Measurements from ENCODE around the gene GATC.
"Not testable (repeated sequence)": the region's sequence is repeated elsewhere in the genome, so short reads cannot be mapped to it uniquely, and the experiment has no call there.

The GATC gene

DNA sequence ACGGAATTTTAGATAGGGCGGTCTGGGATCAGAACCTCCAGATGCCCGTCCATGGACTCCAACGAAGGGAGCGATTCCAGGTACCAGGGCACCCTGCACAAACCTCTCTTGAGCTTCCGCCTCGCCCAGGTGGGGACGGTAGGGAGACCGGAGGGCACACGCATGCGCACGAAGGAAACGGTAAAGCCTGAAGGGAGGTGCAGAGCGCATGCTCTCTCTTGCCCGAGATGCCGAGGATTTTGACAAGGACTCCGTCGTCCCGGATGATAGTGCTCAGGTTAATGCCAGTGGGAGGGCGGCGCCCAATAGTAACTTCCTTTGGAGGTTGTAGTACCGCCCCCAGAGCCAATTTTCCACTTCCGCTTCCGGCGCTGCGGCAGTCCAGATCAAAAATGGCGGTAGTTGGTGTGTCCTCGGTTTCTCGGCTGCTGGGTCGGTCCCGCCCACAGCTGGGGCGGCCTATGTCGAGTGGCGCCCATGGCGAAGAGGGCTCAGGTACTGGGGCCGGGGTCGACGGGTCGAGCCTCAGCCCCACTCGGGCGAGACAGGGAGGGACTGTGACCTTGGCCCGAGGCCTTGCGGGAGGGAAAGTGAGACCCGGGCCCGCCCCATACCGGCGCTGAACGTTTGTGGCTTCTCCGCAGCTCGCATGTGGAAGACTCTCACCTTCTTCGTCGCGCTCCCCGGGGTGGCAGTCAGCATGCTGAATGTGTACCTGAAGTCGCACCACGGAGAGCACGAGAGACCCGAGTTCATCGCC is 8.3 kb upstream of the GATC start, which contains the start of gene COX6A1:
COX6A1 (plus strand) TSS at position 379 of the 760 bp plus-strand sequence; CDS start at position 393, 14 bp downstream.
- DNase-seq = peak; percentile 98

DNA sequence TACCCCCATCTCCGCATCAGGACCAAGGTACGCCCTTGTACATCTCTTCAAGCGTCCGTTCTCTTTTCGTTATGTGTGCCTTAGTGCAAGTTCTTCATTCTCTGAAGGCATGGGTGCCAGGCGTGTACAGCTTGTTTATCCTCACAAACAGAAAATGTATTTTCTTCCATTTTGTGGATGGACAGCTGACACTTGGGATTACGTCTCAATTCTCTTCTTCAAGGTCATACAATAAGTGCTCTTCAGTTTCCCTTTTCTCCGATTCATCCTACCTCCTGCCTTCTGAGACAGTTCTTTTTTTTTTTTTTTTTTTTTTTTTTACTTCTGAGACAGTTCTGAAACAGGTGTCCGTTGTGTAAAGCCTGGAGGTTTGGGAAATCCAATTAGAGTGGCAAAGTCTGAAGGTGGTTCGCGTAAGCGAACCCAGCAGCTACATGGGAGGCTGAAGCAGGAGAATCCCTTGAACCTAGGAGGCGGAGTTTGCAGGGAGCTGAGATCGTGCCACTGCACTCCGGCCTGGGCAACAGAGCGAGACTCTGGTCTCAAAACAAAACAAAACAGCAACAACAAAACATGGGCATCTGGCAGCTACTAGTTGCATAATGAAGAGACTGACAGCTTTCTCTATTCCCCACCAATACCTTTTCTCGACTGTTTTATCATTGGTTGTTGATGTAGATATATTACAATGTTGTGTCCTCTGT is 7.6 kb upstream of the GATC start:
- no peak for DNase-seq

DNA sequence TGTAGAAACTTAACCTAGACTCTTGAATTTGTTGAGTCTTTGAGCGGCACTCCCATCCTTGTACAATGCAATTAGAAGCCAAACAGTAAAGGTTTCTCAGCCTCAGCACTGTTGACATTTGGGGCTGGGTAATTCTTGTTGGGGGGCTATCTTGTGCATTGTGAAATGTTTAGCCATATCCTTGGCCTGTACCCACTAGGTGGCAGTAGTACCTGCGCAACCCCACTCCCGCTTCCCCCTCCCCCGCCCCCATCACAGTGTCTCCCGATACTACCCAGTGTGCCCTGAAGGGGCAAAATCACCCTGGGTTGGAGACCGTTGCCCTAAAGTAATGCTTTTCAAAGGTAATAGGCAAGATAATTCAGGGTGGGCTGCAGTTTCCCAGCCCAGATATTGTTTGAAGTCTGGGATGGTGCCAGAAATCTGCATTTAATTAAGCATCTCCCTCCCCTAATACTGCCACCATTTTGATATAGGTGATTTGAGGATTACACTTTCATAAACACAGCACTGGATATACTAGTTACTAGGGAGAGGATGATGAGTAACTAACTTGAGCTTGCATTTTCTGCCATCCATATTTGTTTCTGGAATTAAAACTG is 6.5 kb upstream of the GATC start:
- peak; percentile 52 for DNase-seq

DNA sequence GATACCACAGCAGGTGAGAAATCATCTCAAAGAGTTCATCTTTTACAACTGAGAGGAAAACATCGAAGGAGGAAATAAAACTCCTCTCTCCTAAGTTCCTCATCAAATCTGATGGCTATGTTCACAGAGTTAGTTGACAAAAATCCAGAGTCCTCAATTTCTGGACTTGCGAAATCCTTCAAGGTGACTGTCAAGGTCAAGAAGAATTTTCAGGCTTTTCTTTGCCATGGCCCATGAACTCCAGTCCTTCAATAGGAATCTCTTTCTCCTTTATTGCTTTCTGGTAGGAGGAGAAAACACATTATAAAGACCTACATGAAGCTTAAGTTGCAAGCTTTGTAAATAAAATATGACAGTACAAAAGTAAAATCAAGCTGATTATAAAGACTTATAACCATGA is 1.6 kb upstream of the GATC start:
- DNase-seq = no peak

DNA sequence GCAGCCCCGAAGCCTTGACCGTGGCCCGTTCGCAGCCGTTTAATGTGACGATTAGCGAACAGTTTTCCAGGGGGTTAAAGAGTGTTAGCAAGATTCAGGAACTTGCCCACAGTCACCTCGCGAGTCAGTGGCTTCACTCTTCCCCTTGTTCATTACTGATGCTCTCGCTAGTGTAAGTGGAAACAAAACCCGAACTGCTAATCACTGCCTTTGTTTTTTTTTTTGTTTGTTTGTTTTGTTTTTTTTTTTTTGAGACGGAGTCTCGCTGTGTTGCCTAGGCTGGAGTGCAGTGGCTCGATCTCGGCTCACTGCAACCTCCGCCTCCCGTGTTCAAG is 567 bp downstream of the GATC start:
- DNase-seq = not testable (repeated sequence)

DNA sequence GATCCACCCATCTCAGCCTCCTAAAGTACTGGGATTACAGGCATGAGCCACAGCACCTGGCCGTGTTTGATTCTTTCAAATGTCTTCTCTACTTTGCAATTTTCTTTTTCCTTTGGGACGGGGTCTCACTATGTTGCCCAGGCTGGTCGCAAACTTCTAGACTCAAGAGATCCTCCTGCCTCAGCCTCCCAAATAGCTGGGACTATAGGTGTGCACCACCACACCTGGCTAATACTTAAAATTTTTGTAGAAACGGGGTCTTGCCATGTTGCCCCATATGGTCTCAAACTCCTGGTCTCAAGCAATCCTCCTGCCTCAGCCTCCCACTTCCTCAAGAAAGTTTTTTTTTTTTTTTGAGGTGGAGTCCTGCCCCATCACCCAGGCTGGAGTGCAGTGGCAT is 1.7 kb downstream of the GATC start:
- DNase-seq = no peak

DNA sequence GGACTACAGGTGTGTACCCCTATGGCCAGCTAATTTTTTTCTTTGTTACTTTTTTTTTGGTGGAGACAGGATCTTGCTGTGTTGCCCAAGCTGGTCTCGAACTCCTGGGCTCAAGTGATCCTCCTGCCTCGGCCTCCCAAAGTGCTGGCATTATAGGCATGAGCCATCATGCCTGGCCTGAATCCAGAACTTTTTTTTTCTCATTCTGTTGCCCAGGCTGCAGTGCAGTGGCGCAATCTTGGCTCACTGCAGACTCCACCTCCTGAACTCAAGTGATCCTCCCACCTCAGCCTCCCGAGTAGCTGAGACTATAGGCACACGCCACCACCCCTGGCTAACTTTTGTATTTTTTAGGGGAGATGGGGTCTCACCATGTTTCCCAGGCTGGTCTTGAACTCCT is 6.3 kb downstream of the GATC start:
- not testable (repeated sequence) for DNase-seq

DNA sequence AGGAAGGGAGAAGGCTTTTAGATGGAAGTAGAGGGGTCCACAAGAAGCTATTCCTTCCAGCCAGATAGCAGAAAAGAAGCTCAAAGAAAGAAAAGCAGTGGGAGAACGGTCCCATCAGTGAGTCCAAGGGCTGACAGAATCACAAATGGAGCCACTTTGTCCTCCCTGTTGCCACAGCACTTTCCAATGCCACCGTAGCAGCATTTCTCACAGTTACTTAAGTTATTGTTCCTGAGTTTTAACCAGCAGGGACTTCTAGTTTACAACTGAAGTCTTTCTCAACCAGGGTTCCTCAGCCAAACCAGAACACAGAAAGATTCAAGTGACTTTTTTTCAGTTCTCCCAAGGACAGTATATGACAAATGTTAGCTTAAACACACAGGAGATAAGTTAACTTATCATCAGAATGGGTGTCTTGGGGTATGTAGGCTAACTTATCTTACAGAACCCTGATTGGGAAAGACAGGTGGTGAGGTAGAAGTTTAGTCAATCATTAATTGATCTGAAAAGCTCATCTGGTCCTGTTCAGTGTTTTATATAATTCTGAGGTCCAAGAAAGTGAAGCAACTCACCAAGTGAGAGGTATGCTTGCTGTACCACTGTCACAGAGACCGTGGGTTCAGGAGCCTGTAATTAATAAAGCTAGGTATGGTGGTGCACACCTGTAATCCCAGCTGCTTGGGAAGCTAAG is 7.0 kb downstream of the GATC start:
- DNase-seq = no peak

DNA sequence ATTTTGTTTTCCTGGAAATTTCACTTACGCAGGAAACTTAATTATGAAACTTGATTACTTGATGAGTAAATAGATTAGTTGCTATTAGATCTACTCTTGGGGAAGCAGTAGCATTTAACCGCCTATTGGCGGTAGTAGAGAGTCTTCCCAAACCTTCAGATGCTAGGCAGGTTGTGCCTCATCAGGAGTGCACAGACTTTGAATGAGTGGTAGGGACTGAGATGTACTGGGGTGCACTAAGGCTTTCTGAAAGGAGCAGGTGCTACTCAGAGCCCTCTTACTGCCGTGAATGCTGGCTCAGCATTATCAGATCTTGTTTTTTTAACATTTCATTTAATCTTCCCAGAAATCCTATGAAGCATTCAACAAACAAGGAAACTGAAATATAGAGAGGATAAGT is 7.7 kb downstream of the GATC start:
- no peak for DNase-seq

DNA sequence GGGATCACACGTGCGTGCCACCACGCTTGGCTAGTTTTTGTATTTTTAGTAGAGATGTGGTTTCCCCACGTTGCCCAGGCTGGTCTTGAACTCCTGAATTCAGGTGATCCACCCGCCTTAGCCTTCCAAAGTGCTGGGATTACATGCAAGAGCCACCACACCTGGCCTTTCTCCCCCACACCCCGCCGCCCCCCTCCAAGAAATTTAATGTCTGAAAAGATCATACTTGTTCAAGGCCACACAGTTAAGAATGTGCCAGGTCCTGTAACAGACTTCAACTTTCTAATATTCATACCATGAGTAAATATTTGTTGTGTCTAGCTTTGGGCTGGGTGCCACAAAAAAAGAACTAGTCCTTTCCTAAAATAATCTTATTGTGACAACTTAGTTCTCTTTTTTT is 9.1 kb downstream of the GATC start:
- no peak for DNase-seq

DNA sequence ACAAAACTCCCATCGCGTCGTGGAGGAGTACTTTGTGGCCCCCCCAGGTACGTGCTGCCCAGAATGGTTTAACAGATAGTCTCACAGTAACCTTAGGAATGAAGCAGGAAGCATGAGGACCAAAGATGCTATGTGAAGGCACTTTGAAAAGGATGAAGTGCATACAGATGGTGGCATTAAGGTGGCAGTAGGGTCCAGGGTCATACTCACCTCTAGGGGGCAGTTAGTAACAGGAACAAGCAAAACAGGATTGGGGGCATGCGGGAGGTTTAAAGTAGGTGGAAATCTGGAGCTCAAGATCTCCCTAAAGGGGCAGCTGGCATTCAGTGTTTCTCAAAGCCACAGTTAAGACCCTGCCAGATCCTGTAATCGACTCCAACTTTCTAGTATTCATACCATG is 10.9 kb downstream of the GATC start:
- no peak for DNase-seq

DNA sequence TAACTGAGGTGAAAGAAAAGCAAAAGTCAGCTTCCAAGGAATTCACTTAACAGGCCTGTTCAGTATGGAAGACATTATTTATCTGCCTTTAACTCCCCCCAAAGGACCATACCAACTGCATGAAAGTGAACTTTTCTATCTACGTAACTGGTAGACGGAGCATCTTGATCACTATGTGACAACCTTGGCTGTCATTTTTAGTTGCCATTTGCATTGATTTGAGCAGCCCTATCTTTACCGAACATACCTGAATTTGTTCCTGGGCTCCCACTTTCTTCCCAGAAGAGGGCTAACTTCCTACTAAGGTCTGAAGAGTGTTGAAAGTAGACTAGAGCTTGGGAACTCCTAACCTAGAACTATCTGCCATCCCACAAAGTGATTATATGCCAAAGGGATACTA is 13.9 kb downstream of the GATC start:
- no peak for DNase-seq

DNA sequence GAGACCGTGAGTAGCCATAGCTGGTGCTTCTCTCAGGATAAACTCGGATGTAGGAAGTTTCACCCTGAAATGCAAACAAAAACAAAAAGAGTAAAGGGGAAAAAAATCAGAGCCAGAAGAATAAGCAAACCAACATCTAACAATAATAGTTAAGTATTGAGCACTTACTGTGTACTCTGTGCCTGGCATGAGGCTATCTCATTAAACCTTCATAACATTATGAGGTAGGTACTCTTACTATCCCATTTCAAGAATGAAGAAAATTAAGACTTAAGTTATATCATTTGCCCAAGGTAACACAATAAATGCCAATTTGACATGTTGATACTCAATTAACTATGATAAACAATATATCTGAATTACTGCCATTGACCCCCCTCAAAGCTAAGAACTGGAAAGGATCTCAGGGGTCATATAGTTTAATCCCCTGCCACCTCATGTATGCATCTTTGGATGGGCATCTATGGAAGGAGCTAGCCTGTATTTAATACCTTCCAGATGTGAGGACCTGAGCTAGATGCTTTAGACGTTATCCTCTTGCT is 15.9 kb downstream of the GATC start:
- DNase-seq = no peak

DNA sequence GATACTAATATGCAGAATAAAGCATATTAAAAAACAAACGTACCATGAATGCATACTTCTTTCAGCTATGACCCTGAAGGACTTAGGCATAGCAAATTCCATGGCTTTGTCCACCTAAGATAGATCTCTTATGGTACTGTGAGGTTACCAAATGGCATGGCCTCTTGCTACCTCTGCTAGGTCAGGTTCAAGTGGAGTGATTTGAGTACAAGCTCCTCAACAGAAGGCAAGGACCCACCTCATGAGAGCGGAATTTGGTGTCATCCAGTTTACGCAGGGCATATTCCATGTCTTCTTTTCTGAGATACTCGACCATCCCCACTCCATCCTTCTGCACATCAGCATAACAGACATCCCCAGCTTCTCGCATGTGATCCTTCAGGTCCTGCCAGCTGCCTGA is 17.5 kb downstream of the GATC start:
- DNase-seq = no peak

DNA sequence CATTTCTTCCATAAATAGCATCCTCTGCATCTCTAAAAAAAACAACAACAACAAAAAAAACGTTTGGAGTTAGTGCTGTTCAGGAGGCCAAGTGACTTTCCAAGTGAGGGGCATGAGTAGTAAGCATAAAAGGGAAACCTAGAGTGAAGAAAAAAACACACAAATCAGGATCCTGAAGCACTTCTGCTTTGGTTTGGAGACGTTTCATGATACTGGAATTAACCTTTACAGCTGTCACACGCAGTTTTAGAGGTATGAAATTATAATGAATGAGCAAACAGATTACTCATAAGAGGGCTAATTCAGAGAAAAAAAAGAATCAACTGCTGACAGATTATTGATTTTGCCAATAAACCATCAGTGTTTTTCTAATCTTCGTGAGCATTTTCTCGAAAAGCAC is 19.5 kb downstream of the GATC start:
- no peak for DNase-seq

DNA sequence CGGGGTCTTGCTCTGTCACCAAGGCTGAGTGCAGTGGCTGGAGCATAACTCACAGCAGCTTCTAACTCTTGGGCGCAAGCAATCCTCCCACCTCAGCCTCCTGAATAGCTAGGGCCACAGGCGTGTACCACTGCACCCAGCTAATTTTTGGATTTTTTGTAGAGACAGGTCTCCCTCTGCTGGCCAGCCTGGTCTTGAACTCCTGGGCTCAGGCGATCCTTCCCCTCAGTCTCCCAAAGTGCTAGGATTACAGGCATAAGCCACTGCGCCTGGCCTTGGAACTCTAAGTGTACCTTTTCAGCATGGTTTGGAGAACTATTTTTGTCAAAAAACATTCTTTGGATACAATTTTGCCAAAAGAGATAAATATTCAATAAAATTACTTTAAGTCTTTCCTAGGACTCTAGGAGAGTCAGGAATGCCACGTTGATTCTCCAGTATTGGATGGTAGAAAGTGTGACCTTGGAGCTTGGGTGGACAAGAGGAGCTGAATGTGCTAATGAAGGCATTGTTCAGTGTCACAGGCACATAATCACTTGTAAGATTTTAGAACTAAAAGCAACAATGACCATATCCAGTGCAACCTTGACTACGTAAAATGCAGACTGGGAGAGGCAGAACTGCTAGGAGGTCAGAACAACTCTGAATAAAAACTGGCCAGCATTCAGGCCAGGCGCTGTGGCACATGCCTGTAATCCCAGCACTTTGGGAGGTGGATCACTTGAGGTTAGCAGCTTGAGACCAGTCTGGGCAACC is 20.5 kb downstream of the GATC start:
- DNase-seq = peak; percentile 34

DNA sequence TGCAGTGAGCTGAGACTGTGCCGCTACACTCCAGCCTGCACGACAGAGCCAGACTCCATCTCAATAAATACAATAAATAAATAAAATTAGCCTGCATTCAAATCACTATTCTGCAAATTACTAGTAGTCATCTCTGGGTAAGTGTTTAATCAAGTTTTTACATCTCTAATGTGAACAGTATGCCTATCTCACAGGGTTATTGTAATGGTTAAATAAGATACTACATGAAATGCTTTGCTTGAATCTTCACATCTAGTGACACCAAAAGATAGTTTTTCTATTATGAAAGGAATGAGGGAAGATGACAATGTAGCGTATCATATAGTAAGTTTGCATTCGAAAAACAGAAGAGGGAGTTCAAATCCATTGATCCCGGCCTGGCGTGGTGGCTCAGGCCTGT is 21.2 kb downstream of the GATC start:
- no peak for DNase-seq

DNA sequence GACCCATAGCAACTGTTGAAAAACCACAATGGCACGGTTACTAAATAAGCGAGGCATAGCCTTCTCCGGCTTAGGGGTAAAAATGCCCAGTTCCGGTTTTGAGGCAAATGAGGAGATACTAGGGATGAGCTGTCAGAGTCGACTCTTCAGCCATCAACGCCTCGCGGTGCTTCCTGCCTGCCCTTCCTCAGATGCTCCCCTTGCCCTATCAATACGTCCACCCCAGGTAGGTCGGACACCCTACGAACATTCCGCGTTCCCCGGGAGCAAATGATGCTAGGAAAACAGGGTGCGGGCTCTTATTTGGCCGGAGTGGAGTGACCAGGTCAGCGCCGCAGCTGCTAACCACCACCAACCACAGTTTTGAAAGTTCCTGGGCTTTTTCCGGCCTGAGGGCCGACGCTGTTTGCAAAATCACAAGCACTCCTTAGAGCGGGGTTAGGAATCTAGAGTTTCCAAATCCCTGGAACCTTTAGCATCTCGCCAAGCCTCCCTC is 22.1 kb downstream of the GATC start:
- DNase-seq = no peak

DNA sequence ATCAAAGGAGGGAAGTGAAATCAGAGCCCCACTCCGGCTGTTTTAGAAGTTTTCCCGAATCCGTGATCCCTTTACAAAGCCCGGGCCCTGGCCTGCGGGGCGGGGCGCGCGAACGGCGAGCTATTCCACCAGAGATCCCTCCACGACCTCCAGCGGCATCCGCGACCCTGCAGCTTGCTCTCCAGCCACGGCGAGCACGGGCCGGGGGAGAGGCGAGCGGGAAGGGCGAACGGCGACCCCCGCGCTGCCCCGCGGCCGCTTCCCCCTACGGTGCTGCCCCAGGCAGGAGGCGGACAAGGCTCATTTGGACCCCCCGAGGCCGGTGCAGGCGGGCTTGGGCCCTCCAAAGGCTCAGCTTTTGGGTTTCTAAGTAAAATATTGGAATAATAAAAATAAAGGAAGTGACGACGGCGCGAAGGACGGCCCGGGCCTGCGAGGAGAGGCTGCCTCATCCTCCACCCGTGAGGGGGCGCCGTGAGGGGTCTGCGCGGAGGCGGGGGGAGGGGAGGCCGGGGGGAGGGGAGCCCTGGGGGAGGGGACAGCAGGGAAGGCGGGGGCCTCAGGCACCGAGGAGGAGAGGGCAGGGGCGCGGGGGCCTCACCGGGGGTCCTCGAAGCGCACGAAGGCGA is 22.7 kb downstream of the GATC start:
- peak; percentile 55 for DNase-seq

DNA sequence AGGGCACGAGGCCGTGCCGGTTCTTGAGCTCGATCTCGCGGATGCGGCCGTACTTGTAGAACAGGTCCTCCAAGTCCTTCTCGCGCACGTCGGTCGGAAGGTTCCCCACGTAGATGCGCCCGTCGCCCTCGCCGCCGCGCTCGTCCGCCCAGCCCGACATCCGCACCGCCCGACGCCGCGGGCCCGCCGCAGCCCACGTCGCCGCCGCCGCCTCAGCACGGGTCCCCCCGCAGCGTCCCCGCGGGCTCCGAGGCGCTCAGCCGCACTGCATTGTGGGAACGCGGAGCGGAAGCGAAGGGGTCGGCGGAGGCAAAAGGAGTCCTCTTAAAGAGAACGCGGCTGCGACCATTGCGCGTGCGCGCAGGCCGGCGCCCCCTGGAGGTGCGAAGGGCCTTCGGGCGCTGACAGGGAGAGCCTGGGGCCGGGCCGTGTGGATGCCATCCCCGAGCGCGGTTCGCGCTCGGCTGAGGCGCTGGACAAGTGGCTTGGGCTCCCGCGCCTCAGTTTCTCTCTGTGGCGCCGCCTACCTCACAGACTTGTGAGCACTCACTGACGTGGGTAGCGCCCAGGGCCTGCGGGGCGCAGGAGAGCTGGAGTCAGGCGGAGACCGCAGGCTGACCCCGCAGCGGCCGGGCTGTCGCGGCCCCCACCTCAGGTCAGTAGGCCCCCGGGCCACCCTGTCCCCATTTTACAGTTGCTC is 23.4 kb downstream of the GATC start, which contains the start of gene SRSF9:
SRSF9 (minus strand) TSS at position 299 of the 700 bp plus-strand sequence; CDS start at position 160, 139 bp downstream.
- peak; percentile 94 for DNase-seq

DNA sequence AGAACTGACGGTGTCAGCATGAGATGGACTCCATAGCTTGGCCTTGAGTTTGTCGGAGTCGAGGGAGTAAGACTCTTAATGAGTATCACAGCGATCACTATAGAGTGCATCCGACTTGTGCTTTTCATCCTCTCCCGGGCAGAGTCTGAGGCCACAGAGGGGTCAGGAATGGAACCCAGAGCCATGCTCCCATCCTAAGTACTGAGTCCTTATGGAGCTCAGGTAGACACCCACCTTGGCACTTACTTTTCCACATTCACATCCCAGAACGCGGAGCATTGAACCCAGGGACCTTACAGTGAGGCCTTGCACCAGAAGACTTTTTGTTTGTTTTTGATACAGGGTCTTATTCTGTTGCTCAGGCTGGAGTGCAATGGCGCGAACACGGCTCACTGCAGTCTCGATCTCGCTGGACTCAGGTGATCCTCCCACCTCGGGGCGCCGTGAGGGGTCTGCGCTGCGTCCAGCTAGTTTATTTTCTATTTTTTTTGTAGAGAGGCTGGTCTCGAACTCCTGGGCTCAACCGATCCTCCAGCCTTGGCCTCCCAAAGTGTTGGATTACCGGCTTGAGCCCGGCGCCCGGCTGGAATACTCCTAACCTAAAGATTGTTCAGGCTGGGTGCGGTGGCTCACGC is 24.0 kb downstream of the GATC start:
- DNase-seq = no peak
